Liver (tissue), 9 donors: Measurements from ENCODE around the gene MDM4. TPM values are rescaled to one million over a fixed set of nuclear protein-coding genes. Genes with fewer than 3 reads are reported as not detected.

Source experiments
- DNase-seq: peaks from one replicate; pipeline ENCODE4 v3.0.0-alpha.2; 2017; ENCODE audit warnings: low spot score
- H3K27ac ChIP-seq, 2 donors: one replicate each; pipeline ENCODE4 v1.7.0; 2013; ENCODE audit warnings: inconsistent platforms in 2 of 2, low read length in 2 of 2, control low read depth in 1 of 2, low read depth in 1 of 2, mild to moderate bottlenecking in 1 of 2
- H3K27me3 ChIP-seq, 4 donors: one replicate each; pipeline versions ENCODE4 v1.6.1 to v1.7.0; 2013; ENCODE audit warnings: low read length in 3 of 4, inconsistent platforms in 1 of 4, mild to moderate bottlenecking in 1 of 4, moderate library complexity in 1 of 4; ENCODE audit not compliant: control insufficient read depth in 4 of 4, insufficient read depth in 4 of 4
- H3K36me3 ChIP-seq, 4 donors: one replicate each; pipeline versions ENCODE4 v1.6.1 to v1.7.0; 2013; ENCODE audit warnings: low read length in 3 of 4, mild to moderate bottlenecking in 3 of 4, low read depth in 1 of 4, moderate library complexity in 1 of 4; ENCODE audit not compliant: control insufficient read depth in 4 of 4, insufficient read depth in 3 of 4
- H3K4me1 ChIP-seq, 4 donors: one replicate each; pipeline versions ENCODE4 v1.6.1 to v1.7.0; 2013; ENCODE audit warnings: low read length in 3 of 4, mild to moderate bottlenecking in 3 of 4, moderate library complexity in 1 of 4; ENCODE audit not compliant: control insufficient read depth in 4 of 4, insufficient read depth in 4 of 4
- H3K4me3 ChIP-seq, 3 donors: one replicate each; pipeline versions ENCODE4 v1.6.1 to v1.7.0; 2013; ENCODE audit warnings: low read length in 3 of 3, control low read depth in 1 of 3, low read depth in 1 of 3, mild to moderate bottlenecking in 1 of 3
- H3K9ac ChIP-seq, 2 donors: one replicate each; pipeline ENCODE4 v1.7.0; 2013; ENCODE audit warnings: low read length in 2 of 2, mild to moderate bottlenecking in 2 of 2, moderate library complexity in 2 of 2, control low read depth in 1 of 2, low read depth in 1 of 2
- H3K9me3 ChIP-seq, 4 donors: one replicate each; pipeline versions ENCODE4 v1.6.1 to v1.7.0; 2013; ENCODE audit warnings: low read length in 3 of 4; ENCODE audit not compliant: control insufficient read depth in 4 of 4
- ATF3 ChIP-seq: IDR thresholded peaks from 2 replicates; pipeline ENCODE4 v1.6.1; 2016; ENCODE audit warnings: antibody characterized with exemption
- CTCF ChIP-seq: fragments of 150-350 bp; IDR thresholded peaks from 2 replicates; pipeline ENCODE4 v1.5.1; 2017; ENCODE audit warnings: improper control_type of control experiment, low read depth, low read length; ENCODE audit not compliant: missing input control
- EGR1 ChIP-seq, 2 donors: IDR thresholded peaks; 2 replicates each; pipeline ENCODE4 v1.6.1; 2016 to 2018; ENCODE audit warnings: antibody characterized with exemption in 2 of 2, low read depth in 2 of 2
- FOXA1 ChIP-seq: IDR thresholded peaks from 2 replicates; pipeline ENCODE4 v1.6.1; 2016; ENCODE audit warnings: antibody characterized with exemption
- FOXA2 ChIP-seq: IDR thresholded peaks from 2 replicates; pipeline ENCODE4 v1.6.1; 2016; ENCODE audit warnings: antibody characterized with exemption
- GABPA ChIP-seq, 2 donors: IDR thresholded peaks in 1 of 2; conservative IDR thresholded peaks in 1 of 2; 2 replicates each; pipeline ENCODE4 v1.6.1; 2016; ENCODE audit warnings: antibody characterized with exemption in 2 of 2, mild to moderate bottlenecking in 1 of 2, moderate library complexity in 1 of 2
- HNF4A ChIP-seq, 2 donors: conservative IDR thresholded peaks; 2 replicates each; pipeline ENCODE4 v1.6.1; 2016; ENCODE audit warnings: antibody characterized with exemption in 2 of 2, mild to moderate bottlenecking in 2 of 2
- HNF4G ChIP-seq: IDR thresholded peaks from 2 replicates; pipeline ENCODE4 v1.6.1; 2016; ENCODE audit warnings: antibody characterized with exemption
- JUND ChIP-seq, 2 donors: IDR thresholded peaks; 2 replicates each; pipeline ENCODE4 v1.6.1; 2016; ENCODE audit warnings: antibody characterized with exemption in 2 of 2
- MAX ChIP-seq: IDR thresholded peaks from 2 replicates; pipeline ENCODE4 v1.6.1; 2016; ENCODE audit warnings: antibody characterized with exemption
- NR2F2 ChIP-seq: IDR thresholded peaks from 2 replicates; pipeline ENCODE4 v1.6.1; 2016; ENCODE audit warnings: antibody characterized with exemption
- RAD21 ChIP-seq, 2 donors: IDR thresholded peaks; 2 replicates each; pipeline ENCODE4 v1.6.1; 2016; ENCODE audit warnings: antibody characterized with exemption in 2 of 2, mild to moderate bottlenecking in 2 of 2
- REST ChIP-seq: IDR thresholded peaks from 2 replicates; pipeline ENCODE4 v1.6.1; 2016; ENCODE audit warnings: antibody characterized with exemption, mild to moderate bottlenecking
- RXRA ChIP-seq, 2 donors: IDR thresholded peaks; 2 replicates each; pipeline ENCODE4 v1.6.1; 2017 to 2018; ENCODE audit warnings: antibody characterized with exemption in 2 of 2, mild to moderate bottlenecking in 1 of 2
- SP1 ChIP-seq: IDR thresholded peaks from 2 replicates; pipeline ENCODE4 v1.6.1; 2018; ENCODE audit warnings: antibody characterized with exemption, mild to moderate bottlenecking
- TAF1 ChIP-seq: conservative IDR thresholded peaks from 2 replicates; pipeline ENCODE4 v1.6.1; 2016; ENCODE audit warnings: antibody characterized with exemption, mild to moderate bottlenecking
- YY1 ChIP-seq: IDR thresholded peaks from 2 replicates; pipeline ENCODE4 v1.6.1; 2016; ENCODE audit warnings: antibody characterized with exemption, mild to moderate bottlenecking
- ZBTB33 ChIP-seq: IDR thresholded peaks from 2 replicates; pipeline ENCODE4 v1.6.1; 2016; ENCODE audit warnings: antibody characterized with exemption
- WGBS: extraction: QIAGEN DNeasy Blood & Tissue Kit; methylation state at CpG from one replicate; pipeline ENCODE4 v1.1.7; 2013; 5-methylcytosine and 5-hydroxymethylcytosine counted together
- polyA plus RNA-seq, 2 donors: library from polyadenylated mRNA; stranded (reverse) in 1 of 2; unstranded in 1 of 2; fragments of 200-250 nt in 1 of 2; fragments of >200 nt in 1 of 2; fragmentation: Nextera tagmentation in 1 of 2; extraction: Ambion mirVana in 1 of 2; gene quantifications; one replicate each; pipeline versions ENCODE4 v1.2.1 to v1.2.3, GENCODE V29; 2013 to 2015
- total RNA-seq, 2 donors: library from RNA; depleted of rRNA; stranded (reverse); fragments of >200 nt; gene quantifications; one replicate each; pipeline ENCODE4 v1.2.3, GENCODE V29; 2014
- donor health status: healthy.
- donor health status: healthy.
- donor health status: healthy.
- donor health status: healthy.
- donor health status: healthy.

MDM4 gene
- 10 to 100 TPM; 33.1 to 56.5 TPM for total RNA-seq
- polyA plus RNA-seq = 10 to 100 TPM in 1 of 2 donors, 1 to 10 TPM in 1; 1.4 to 10.0 TPM

GRCh38 chr1:204516180-204516879 lies at the start of gene MDM4:
Gene MDM4, plus strand, starts transcription at chr1:204516406. Its CDS starts 9,113 bp downstream, at chr1:204525519.
- Histone ChIP-seq H3K4me3 (peak within 1 kb of the TSS; percentile 86 to 96 (median 92)), H3K27ac (peak within 1 kb of the TSS; percentile 84 to 95), H3K9me3 (no peaks in the 10 kb centered on the region), H3K4me1 (peaks cover 4 to 22% (median 10%) of the 10 kb centered on the region in 4 donors), H3K27me3 (no peaks in the 10 kb centered on the region), H3K9ac (peak within 1 kb of the TSS; percentile 44 to 82), H3K36me3 (peaks cover 0 to 10% (median 0%) of the 10 kb centered on the region in 4 donors)
- peak; percentile 89 for DNase-seq
- WGBS = under 1% methylated on average over 43 of the region's 43 CpGs
- TF ChIP-seq RXRA (IDR thresholded peaks at IDR 0.05) (peak in 1 of 2 donors; percentile 27), SP1 (peak; percentile 72), MAX (peak; percentile 79), CTCF (no peak), REST (peak; percentile 91), ATF3 (peak; percentile 11), FOXA2 (no peak), TAF1 (peak; percentile 99), GABPA (IDR thresholded peaks at IDR 0.05 in 1 of 2, conservative IDR thresholded peaks at IDR 0.05 in 1 of 2) (peak; percentile 97 to 99), EGR1 (IDR thresholded peaks at IDR 0.05; ENCODE audit: low read depth in 2 of 2) (peak in 1 of 2 donors; percentile 27), RAD21 (IDR thresholded peaks at IDR 0.05) (peak; percentile 19 to 34), HNF4A (conservative IDR thresholded peaks at IDR 0.05) (peak in 1 of 2 donors; percentile 17), NR2F2 (peak; percentile 54), FOXA1 (peak; percentile 36), JUND (IDR thresholded peaks at IDR 0.05) (peak in 1 of 2 donors; percentile 48), ZBTB33 (peak; percentile 36), YY1 (peak; percentile 98), HNF4G (no peak)
